AG09309 (cell line): ENCODE results near the gene SLC30A4.

ENCODE experiments used
- DNase-seq: peaks from one replicate; pipeline ENCODE4 v3.0.0-alpha.2; 2010; ENCODE audit warnings: low read depth
- H3K4me3 ChIP-seq: 2 replicates; pipeline ENCODE4 v1.5.1; 2011; ENCODE audit warnings: mild to moderate bottlenecking, low read depth, low read length, moderate library complexity; ENCODE audit not compliant: control insufficient read depth
- TF ChIP-seq, protein P1 (sequence below): IDR thresholded peaks from 2 replicates; pipeline ENCODE4 v1.5.1; 2011; ENCODE audit warnings: mild to moderate bottlenecking, low read depth, low read length, inconsistent platforms; ENCODE audit not compliant: insufficient read depth, control insufficient read depth; ENCODE audit errors: missing control alignments

The SLC30A4 gene

DNA sequence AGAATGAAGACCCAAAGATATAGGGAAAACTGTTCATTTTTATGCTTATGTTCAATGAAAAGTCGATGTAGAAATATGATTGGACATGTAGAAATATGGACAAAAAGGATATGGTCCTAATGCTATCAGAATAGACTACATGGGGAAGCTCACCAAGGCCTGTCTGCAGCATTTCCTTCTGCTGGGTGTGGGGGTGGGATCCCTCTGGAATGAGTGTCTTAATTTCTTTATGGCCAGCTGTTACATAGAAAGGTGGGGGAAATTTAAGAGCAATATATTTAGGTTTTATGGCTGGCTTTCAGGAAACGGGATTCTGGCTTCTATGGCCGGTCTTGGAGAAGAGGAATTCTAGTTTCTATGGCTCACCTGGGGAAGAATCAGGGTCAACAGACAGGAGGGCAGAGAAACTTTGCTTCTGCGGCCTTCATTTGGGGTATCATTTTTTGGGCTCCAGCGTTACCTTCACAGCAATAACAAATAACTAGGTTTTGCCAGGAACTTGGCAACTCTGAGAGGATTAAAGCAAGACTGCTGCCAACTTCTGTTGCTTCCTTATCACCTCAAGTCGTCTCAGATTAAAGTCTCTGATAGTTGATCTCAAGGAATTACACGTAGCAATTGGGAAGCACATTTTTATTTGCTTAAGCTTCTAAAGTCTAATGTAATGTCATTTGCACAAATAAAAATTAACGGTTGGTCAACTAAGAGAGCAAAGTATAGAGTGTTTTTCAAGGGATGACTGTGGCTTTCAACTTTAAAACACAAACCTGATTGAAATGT lies 87.2 kb downstream of the SLC30A4 start:
- H3K4me3 ChIP-seq = no peak overlapping the region
- DNase-seq = no peak
- TF ChIP-seq, protein P1, sequence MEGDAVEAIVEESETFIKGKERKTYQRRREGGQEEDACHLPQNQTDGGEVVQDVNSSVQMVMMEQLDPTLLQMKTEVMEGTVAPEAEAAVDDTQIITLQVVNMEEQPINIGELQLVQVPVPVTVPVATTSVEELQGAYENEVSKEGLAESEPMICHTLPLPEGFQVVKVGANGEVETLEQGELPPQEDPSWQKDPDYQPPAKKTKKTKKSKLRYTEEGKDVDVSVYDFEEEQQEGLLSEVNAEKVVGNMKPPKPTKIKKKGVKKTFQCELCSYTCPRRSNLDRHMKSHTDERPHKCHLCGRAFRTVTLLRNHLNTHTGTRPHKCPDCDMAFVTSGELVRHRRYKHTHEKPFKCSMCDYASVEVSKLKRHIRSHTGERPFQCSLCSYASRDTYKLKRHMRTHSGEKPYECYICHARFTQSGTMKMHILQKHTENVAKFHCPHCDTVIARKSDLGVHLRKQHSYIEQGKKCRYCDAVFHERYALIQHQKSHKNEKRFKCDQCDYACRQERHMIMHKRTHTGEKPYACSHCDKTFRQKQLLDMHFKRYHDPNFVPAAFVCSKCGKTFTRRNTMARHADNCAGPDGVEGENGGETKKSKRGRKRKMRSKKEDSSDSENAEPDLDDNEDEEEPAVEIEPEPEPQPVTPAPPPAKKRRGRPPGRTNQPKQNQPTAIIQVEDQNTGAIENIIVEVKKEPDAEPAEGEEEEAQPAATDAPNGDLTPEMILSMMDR = no peak

DNA sequence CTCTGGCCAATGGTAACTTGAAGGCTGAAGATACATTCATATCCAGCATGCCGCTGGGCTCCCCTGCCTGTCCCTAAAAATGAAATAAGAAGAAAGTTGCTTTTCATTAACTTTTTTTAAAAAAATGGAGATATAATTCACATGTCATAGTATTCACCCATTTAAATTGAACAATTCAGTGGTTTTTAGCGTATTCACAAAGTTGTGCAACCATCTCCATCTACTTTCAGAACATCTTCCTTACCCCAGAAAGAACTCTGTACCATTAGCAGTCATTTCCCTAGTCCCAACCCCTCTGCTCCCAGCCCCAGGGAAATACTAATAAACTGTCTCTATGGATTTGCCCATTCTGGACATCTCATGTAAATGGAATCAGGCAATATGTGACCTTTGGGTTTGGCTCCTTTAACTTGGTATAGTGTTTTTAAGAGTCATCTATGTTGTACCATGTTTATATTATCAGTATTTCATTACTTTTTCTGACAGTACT lies 88.4 kb downstream of the SLC30A4 start:
- no peak overlapping the region for H3K4me3 ChIP-seq
- no peak for DNase-seq
- TF ChIP-seq, protein P1 = no peak

DNA sequence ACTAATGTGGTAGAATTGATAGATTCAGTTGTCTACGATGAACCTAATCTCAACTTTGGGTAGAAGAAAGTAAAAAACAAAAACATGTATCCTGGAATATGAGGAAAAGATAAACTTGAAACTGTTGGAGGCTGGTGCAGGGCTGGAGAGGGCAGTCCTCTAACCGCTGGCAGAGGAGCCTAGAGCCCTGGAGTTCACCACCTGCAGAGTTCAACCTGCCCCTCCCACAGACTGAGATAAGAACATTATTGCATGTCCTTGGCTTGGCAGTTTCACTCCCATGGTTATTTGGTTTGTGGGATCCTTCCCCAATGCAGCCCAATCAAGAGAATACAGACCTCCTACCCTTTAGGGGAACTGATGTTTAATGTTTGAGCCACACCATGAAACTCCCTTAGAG lies 91.0 kb downstream of the SLC30A4 start:
- H3K4me3 ChIP-seq = no peak overlapping the region
- TF ChIP-seq, protein P1 = no peak
- no peak for DNase-seq

DNA sequence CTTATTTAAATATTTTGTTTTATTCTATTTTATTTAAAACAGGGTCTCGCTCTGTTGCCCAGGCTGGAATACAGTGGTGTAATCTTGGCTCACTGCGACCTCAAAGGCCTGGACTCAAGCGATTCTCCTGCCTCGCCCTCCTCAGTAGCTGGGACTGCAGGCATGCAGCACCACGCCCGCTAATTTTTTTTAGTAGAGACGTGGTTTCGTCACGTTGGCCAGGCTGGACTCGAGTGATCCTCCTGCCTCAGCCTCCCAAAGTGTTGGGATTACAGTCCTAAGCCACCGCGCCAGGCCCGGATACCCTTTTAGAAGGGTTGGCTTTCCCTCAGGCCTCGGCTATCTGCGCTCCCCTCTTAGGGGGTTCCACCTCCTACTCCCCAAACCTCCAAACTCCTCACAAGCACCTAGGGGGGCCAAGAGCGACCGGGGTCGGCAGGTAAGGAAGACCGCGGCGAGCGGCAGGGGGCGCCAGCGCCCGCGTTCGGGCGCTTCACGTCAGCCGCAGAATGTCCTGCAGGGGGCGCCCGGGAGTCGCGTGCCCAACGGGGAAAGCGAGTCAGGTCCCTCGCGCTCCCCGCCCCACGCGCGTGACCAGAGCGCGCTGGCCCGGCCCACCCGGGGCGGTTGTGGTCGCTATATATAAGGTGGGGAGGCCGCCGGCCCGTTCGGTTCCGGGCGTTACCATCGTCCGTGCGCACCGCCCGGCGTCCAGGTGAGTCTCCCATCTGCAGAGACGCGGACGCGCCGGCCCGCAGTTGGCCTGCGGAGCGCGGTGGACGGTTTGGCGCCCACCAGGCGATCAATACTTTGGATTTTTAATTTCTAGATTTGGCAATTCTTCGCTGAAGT lies 92.4 kb downstream of the SLC30A4 start:
- DNase-seq = no peak
- TF ChIP-seq, protein P1 = peak; percentile 99
- H3K4me3 ChIP-seq = peak overlapping the region; percentile 52
